Naive thymus-derived CD4-positive, alpha-beta T cell (primary cell): ENCODE results near the gene CNOT6. TPM values are rescaled to one million over a fixed set of nuclear protein-coding genes. Genes with fewer than 3 reads are reported as not detected.

Source experiments
- ATAC-seq: fragments of 150-1000 bp; cut with Tn5 transposase; 2 replicates; pipeline ENCODE4 v1.10.0; 2021; ENCODE audit warnings: mild to moderate bottlenecking, moderate library complexity
- CTCF ChIA-PET: fragments of 350-600 bp; sonication (Branson Sonifier 250); formaldehyde crosslinking; loops from one replicate; lab custom pipeline; 2021; ENCODE audit warnings: antibody characterized with exemption; lab: Charles Lee
- POLR2A ChIA-PET: fragments of 350-600 bp; sonication (Branson Sonifier 250); formaldehyde crosslinking; loops from one replicate; lab custom pipeline; 2021; ENCODE audit warnings: antibody characterized with exemption, inconsistent platforms; lab: Charles Lee
- DNase-seq, 9 donors: peaks; one replicate each; pipeline versions ENCODE4 v3.0.0 to v3.0.0-alpha.2; 2020 to 2022; ENCODE audit warnings: mixed read lengths in 1 of 9
- H3K27ac ChIP-seq: one replicate; pipeline ENCODE4 v1.7.0; 2013; ENCODE audit warnings: mild to moderate bottlenecking, low read depth, low read length, moderate library complexity
- H3K27me3 ChIP-seq, 2 donors: one replicate each; pipeline ENCODE4 v1.7.0; 2013; ENCODE audit warnings: low read length in 2 of 2, mild to moderate bottlenecking in 2 of 2, moderate library complexity in 2 of 2; ENCODE audit not compliant: control insufficient read depth in 2 of 2, insufficient read depth in 2 of 2
- H3K36me3 ChIP-seq, 3 experiments: 1 replicate in 2 of 3; 2 replicates in 1 of 3; pipeline ENCODE4 v1.7.0; 2013; ENCODE audit warnings: low read length in 3 of 3, mild to moderate bottlenecking in 3 of 3, moderate library complexity in 1 of 3; ENCODE audit not compliant: insufficient read depth in 3 of 3, control insufficient read depth in 2 of 3
- H3K4me1 ChIP-seq, 2 donors: one replicate each; pipeline ENCODE4 v1.7.0; 2013; ENCODE audit warnings: low read length in 2 of 2, mild to moderate bottlenecking in 2 of 2, moderate library complexity in 1 of 2; ENCODE audit not compliant: control insufficient read depth in 2 of 2, insufficient read depth in 2 of 2
- H3K4me3 ChIP-seq: 2 replicates; pipeline ENCODE4 v1.7.0; 2013; ENCODE audit warnings: mild to moderate bottlenecking, low read length
- H3K9me3 ChIP-seq, 3 experiments: 1 replicate in 2 of 3; 2 replicates in 1 of 3; pipeline ENCODE4 v1.7.0; 2013; ENCODE audit warnings: low read length in 3 of 3; ENCODE audit not compliant: control insufficient read depth in 2 of 3
- H3K27ac Mint-ChIP-seq, 9 donors: one replicate each; pipeline ENCODE4 v1.8.0; 2020 to 2022; ENCODE audit warnings: mixed read lengths in 9 of 9, mild to moderate bottlenecking in 8 of 9, moderate library complexity in 5 of 9, inconsistent platforms in 2 of 9
- H3K27me3 Mint-ChIP-seq, 5 donors: one replicate each; pipeline ENCODE4 v1.8.0; 2021 to 2022; ENCODE audit warnings: mixed read lengths in 5 of 5, mild to moderate bottlenecking in 1 of 5
- H3K36me3 Mint-ChIP-seq, 5 donors: one replicate each; pipeline ENCODE4 v1.8.0; 2020 to 2022; ENCODE audit warnings: mixed read lengths in 5 of 5, mild to moderate bottlenecking in 3 of 5, inconsistent platforms in 1 of 5
- H3K4me1 Mint-ChIP-seq, 7 donors: one replicate each; pipeline ENCODE4 v1.8.0; 2020 to 2022; ENCODE audit warnings: mixed read lengths in 7 of 7, mild to moderate bottlenecking in 3 of 7, inconsistent platforms in 1 of 7
- H3K4me3 Mint-ChIP-seq, 10 donors: one replicate each; pipeline ENCODE4 v1.8.0; 2020 to 2022; ENCODE audit warnings: mild to moderate bottlenecking in 10 of 10, mixed read lengths in 10 of 10, moderate library complexity in 6 of 10, inconsistent platforms in 2 of 10
- H3K9me3 Mint-ChIP-seq, 11 donors: one replicate each; pipeline ENCODE4 v1.8.0; 2020 to 2022; ENCODE audit warnings: mixed read lengths in 11 of 11, mild to moderate bottlenecking in 4 of 11, inconsistent platforms in 1 of 11, moderate library complexity in 1 of 11
- intact Hi-C, 2 donors: fragments of 100-400 bp; cut with micrococcal nuclease; formaldehyde crosslinking; loops; one replicate each; pipeline ENCODE4 v1.15.1; 2023
- polyA plus RNA-seq, 2 donors: library from polyadenylated mRNA; unstranded; fragments of 300-500 nt; fragmentation: Illumina TruSeq; gene quantifications; one replicate each; pipeline ENCODE4 v1.2.3, GENCODE V29; 2021
- total RNA-seq, 6 experiments: library from RNA in 5 of 6; stranded (reverse) in 5 of 6; gene quantifications; 1 replicate in 5 of 6; 2 replicates in 1 of 6; pipeline ENCODE4 v1.2.3 and lab custom pipeline; 2021 to 2026

The CNOT6 gene
- total and polyA plus RNA-seq, 7 experiments from 2014 or later: 8.3 to 41.9 (median 25.4) TPM

DNA sequence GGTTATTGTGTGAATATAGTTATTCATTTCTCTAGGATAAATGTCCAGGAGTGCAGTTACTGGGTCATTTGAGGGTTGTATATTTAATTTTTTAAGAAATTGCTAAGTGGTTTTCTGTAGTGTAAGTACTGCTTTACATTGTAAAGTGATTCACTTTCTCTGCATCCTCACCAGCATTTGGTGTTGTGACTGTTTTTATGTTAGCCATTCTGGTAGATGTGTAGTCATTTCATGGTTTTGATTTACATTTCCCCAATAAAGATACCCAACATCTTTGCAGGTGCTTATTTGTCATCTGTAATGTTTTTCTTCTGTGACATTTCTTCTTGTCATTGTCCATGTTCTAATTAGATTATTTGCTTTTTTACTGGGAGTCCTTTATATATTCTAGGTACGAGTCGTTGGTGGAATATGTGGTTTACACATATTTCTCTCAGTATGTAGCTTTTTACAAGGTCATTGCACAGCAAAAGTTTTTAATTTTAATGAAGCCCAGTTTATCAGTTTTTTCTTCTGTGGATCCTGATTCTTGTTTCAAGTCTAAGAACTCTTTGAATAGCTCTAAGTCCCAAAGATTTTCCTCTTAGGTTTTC, 63.1 kb downstream of the CNOT6 start:
- Mint-ChIP-seq H3K36me3 (peaks cover 9 to 71% (median 43%) of the 10 kb centered on the region in 5 donors), H3K4me3 (no peak overlapping the region)
- ATAC-seq: no peak

DNA sequence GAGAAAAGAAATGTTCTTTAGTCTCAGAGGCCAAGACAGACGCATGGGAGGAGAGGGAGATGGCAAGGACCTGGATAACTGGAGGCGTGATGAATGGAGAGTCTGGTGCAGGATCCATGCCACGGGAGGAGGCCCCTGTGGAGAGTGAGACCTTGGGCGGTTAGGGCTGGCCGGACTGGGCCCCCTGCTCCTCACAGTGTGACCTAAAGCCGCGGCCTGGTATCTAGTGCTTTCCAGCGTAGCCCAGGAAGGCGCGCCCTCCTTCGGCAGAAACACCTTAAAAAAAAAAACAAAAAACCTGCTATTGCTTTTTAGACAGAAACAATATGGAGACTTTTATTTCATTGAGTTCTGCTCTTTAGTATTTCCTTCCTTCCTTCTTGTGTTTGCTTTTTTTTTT, 64.1 kb downstream of the CNOT6 start:
- intact Hi-C loops: no loop called here
- Mint-ChIP-seq H3K36me3 (peaks cover 9 to 65% (median 42%) of the 10 kb centered on the region in 5 donors), H3K4me1 (peaks cover 14 to 53% (median 37%) of the 10 kb centered on the region in 7 donors), H3K27ac (no peak overlapping the region), H3K4me3 (no peak overlapping the region), H3K27me3 (no peaks in the 10 kb centered on the region), H3K9me3 (no peaks in the 10 kb centered on the region)
- DNase-seq (no peak), ATAC-seq (no peak)
- Histone ChIP-seq H3K27ac (no peak overlapping the region), H3K9me3 (no peaks in the 10 kb centered on the region), H3K4me1 (no peaks in the 10 kb centered on the region), H3K36me3 (peaks cover 0 to 22% (median 0%) of the 10 kb centered on the region in 3 experiments), H3K4me3 (no peak overlapping the region), H3K27me3 (no peaks in the 10 kb centered on the region)
- ChIA-PET POLR2A (no interaction called here), CTCF (no interaction called here)

More for the DNA sequence above, 63.1 kb downstream of the CNOT6 start:
- Histone ChIP-seq H3K36me3 (peaks cover 0 to 23% (median 0%) of the 10 kb centered on the region in 3 experiments), H3K4me3 (no peak overlapping the region), H3K4me1 (no peaks in the 10 kb centered on the region), H3K27me3 (no peaks in the 10 kb centered on the region), H3K27ac (no peak overlapping the region), H3K9me3 (no peaks in the 10 kb centered on the region)
- no peak for DNase-seq
- CTCF ChIA-PET: no interaction called here
- Mint-ChIP-seq H3K27ac (no peak overlapping the region), H3K9me3 (no peaks in the 10 kb centered on the region), H3K4me1 (peaks cover 14 to 53% (median 34%) of the 10 kb centered on the region in 7 donors), H3K27me3 (no peaks in the 10 kb centered on the region)
- POLR2A ChIA-PET: no interaction called here
- intact Hi-C loops: no loop called here

DNA sequence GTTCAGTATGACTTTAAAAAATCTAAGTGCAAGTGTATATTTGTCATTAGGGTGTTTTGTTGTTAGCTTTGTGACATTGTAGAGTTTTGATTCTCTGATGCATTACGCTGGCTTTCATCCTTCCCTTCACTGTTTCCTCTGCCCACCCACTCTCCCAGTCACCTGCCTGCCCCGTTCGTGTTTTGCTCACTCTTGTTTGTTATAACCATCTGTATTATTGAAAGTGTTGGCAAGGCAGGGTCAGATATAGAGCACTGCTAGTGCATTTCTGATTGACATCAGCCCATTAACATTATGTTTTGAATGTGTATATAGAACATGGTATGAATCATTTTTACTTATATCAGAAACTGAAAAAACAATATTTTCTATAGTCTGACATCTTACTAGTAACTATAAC, 69.8 kb downstream of the CNOT6 start:
- Histone ChIP-seq H3K4me1 (no peaks in the 10 kb centered on the region), H3K4me3 (no peak overlapping the region), H3K27me3 (no peaks in the 10 kb centered on the region), H3K27ac (no peak overlapping the region), H3K36me3 (peaks cover 11 to 22% (median 21%) of the 10 kb centered on the region in 3 experiments), H3K9me3 (no peaks in the 10 kb centered on the region)
- peak overlapping the region in 2 of 10 donors; percentile 9 to 59 for H3K4me3 Mint-ChIP-seq
- no peaks in the 10 kb centered on the region for H3K27me3 Mint-ChIP-seq
- H3K27ac Mint-ChIP-seq: peak overlapping the region in 3 of 9 donors; percentile 19 to 86 (median 28)
- no peak for DNase-seq
- ATAC-seq: no peak
- intact Hi-C loops: no loop called here
- peaks cover 7 to 36% (median 27%) of the 10 kb centered on the region in 7 donors for H3K4me1 Mint-ChIP-seq
- POLR2A ChIA-PET: no interaction called here
- peaks cover 0 to 73% (median 44%) of the 10 kb centered on the region in 5 donors for H3K36me3 Mint-ChIP-seq
- H3K9me3 Mint-ChIP-seq: no peaks in the 10 kb centered on the region
- CTCF ChIA-PET: no interaction called here

DNA sequence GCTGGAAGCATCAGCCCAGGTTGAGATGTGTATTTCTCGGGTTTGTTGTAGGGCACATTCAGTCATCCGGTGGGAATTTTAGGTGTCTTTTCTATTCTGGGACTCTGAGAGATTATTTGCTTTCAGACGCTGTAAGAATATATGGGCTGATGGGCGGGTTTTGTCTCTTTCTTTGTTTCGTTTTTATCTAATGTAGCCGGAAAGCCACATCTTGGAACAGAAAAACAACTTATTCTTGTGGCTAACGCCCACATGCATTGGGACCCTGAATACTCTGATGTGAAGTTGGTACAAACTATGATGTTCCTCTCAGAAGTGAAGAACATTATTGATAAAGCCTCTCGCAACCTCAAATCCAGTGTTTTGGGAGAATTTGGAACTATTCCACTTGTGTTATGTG, 74.7 kb downstream of the CNOT6 start:
- peaks cover 11 to 56% (median 21%) of the 10 kb centered on the region in 3 experiments for H3K36me3 ChIP-seq
- Mint-ChIP-seq H3K4me1 (peaks cover 2 to 19% (median 3%) of the 10 kb centered on the region in 7 donors), H3K27ac (peak overlapping the region in 3 of 9 donors; percentile 8 to 51 (median 33)), H3K27me3 (no peaks in the 10 kb centered on the region), H3K9me3 (no peaks in the 10 kb centered on the region), H3K4me3 (peak overlapping the region in 1 of 10 donors; percentile 66), H3K36me3 (peaks cover 0 to 73% (median 43%) of the 10 kb centered on the region in 5 donors)
- DNase-seq (no peak), ATAC-seq (no peak)
- no peaks in the 10 kb centered on the region for H3K27me3 ChIP-seq
- no peaks in the 10 kb centered on the region for H3K9me3 ChIP-seq
- H3K4me3 ChIP-seq: no peak overlapping the region
- no peaks in the 10 kb centered on the region for H3K4me1 ChIP-seq
- H3K27ac ChIP-seq: no peak overlapping the region
- intact Hi-C loops: no loop called here
- ChIA-PET POLR2A (interaction anchor here (0.6 kb wide), 1 partner anchor 114 kb away, joined by 5 read pairs; no protein-coding TSS in a partner anchor), CTCF (no interaction called here)

DNA sequence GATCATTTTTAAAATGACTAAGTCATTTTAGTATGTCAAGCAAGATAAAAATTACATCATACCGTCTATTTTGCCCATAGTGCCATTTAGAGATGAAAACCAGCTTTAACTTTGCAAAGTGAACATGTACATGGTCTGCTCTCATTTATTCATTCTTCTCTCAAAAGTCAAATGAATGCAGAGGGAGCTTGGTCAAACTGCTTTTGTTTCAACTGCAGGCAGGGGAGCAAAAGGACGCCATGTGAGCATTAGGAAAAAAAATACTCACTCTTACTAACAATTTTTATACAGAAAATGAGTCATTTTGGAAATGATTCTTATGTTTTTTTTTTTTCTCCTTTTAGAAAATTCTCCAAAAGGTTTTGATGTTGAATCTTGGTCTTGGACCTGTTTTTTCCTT, 81.4 kb downstream of the CNOT6 start:
- POLR2A ChIA-PET: no interaction called here

DNA sequence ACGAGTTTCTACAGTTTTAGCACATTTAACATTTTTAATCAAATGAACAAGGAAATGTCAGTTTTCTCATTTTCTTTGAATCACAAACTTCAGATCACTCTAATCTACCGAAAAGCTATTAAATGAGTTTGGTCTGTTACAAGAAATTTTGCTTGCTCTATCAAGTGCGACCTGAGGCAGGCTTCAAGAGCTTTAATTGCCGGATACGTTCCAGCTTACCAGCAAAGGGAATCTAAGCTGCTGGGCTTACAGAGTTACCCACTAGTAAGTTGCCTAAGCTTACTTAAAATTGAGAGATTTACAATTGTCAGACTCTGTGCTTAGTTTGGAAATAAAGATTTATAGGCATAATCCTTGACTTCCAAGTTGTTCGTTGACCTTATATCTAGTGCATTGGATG, 86.5 kb downstream of the CNOT6 start:
- CTCF ChIA-PET: interaction anchor here (0.7 kb wide), 1 partner anchor 139 kb away, joined by 3 read pairs; no protein-coding TSS in a partner anchor

More for the DNA sequence above, 81.4 kb downstream of the CNOT6 start:
- Mint-ChIP-seq H3K4me1 (peaks cover 0 to 22% (median 0%) of the 10 kb centered on the region in 7 donors), H3K36me3 (peaks cover 6 to 62% (median 35%) of the 10 kb centered on the region in 5 donors), H3K27me3 (no peaks in the 10 kb centered on the region), H3K27ac (no peak overlapping the region), H3K9me3 (no peaks in the 10 kb centered on the region), H3K4me3 (peak overlapping the region in 1 of 10 donors; percentile 33)
- H3K4me3 ChIP-seq: no peak overlapping the region
- H3K4me1 ChIP-seq: no peaks in the 10 kb centered on the region
- no peaks in the 10 kb centered on the region for H3K27me3 ChIP-seq
- H3K36me3 ChIP-seq: peaks cover 0 to 48% (median 0%) of the 10 kb centered on the region in 3 experiments
- CTCF ChIA-PET: interaction anchor here (0.7 to 1.2 kb wide), 2 partner anchors 37 to 144 kb away, joined by 3 read pairs; no protein-coding TSS in a partner anchor
- H3K27ac ChIP-seq: no peak overlapping the region
- ATAC-seq: no peak
- no peaks in the 10 kb centered on the region for H3K9me3 ChIP-seq
- DNase-seq: no peak
- intact Hi-C loops: no loop called here

More for the DNA sequence above, 86.5 kb downstream of the CNOT6 start:
- Histone ChIP-seq H3K36me3 (peaks cover 0 to 7% (median 0%) of the 10 kb centered on the region in 3 experiments), H3K4me3 (no peak overlapping the region), H3K9me3 (no peaks in the 10 kb centered on the region), H3K4me1 (no peaks in the 10 kb centered on the region), H3K27ac (no peak overlapping the region), H3K27me3 (no peaks in the 10 kb centered on the region)
- POLR2A ChIA-PET: no interaction called here
- H3K4me3 Mint-ChIP-seq: no peak overlapping the region
- intact Hi-C loops: no loop called here
- peaks cover 6 to 22% (median 11%) of the 10 kb centered on the region in 5 donors for H3K36me3 Mint-ChIP-seq
- H3K27me3 Mint-ChIP-seq: peaks cover 0 to 8% (median 0%) of the 10 kb centered on the region in 5 donors
- DNase-seq (no peak), ATAC-seq (no peak)
- peaks cover 0 to 14% (median 3%) of the 10 kb centered on the region in 11 donors for H3K9me3 Mint-ChIP-seq
- H3K4me1 Mint-ChIP-seq: peaks cover 0 to 15% (median 0%) of the 10 kb centered on the region in 7 donors
- no peak overlapping the region for H3K27ac Mint-ChIP-seq
